Smooth muscle cell (in vitro differentiated cells): ENCODE results near the gene EIPR1. TPM values are rescaled to one million over a fixed set of nuclear protein-coding genes. Genes with fewer than 3 reads are reported as not detected.

Experiments
- DNase-seq: peaks from one replicate; lab custom pipeline; 2025; ENCODE audit not compliant: unreplicated experiment; lab: John Stamatoyannopoulos, UW
- H2AFZ ChIP-seq: fragments of 200-600 bp; sonication (generic); 2 replicates; pipeline ENCODE4 v1.6.0; 2016; ENCODE audit warnings: antibody characterized with exemption, low read depth, mild to moderate bottlenecking
- H3F3A ChIP-seq: fragments of 200-600 bp; sonication (generic); 2 replicates; pipeline ENCODE4 v1.6.0; 2017; ENCODE audit warnings: antibody characterized with exemption, low read depth
- H3K27ac ChIP-seq: fragments of 200-600 bp; sonication (generic); 2 replicates; pipeline ENCODE4 v1.5.1; 2016; ENCODE audit warnings: low read depth, mild to moderate bottlenecking
- H3K27me3 ChIP-seq: fragments of 200-600 bp; sonication (generic); 2 replicates; pipeline ENCODE4 v1.6.1; 2016; ENCODE audit warnings: low read depth, mild to moderate bottlenecking
- H3K36me3 ChIP-seq: fragments of 200-600 bp; sonication (generic); 2 replicates; pipeline ENCODE4 v1.5.1; 2016; ENCODE audit warnings: low read depth
- H3K4me1 ChIP-seq: fragments of 200-600 bp; sonication (generic); 2 replicates; pipeline ENCODE4 v1.5.1; 2016; ENCODE audit warnings: low read depth
- H3K4me2 ChIP-seq: fragments of 200-600 bp; sonication (generic); 2 replicates; pipeline ENCODE4 v1.6.0; 2016; ENCODE audit warnings: mild to moderate bottlenecking
- H3K4me3 ChIP-seq: fragments of 200-600 bp; sonication (generic); 2 replicates; pipeline ENCODE4 v1.5.1; 2016; ENCODE audit warnings: mild to moderate bottlenecking
- H3K79me2 ChIP-seq: fragments of 200-600 bp; sonication (generic); 2 replicates; pipeline ENCODE4 v1.6.0; 2016; ENCODE audit warnings: low read depth, mild to moderate bottlenecking
- H3K9ac ChIP-seq: fragments of 200-600 bp; sonication (generic); 2 replicates; pipeline ENCODE4 v1.6.0; 2016; ENCODE audit warnings: low read depth
- H3K9me3 ChIP-seq: fragments of 200-600 bp; sonication (generic); replicated peaks from 2 replicates; pipeline ENCODE4 v1.5.1; 2016; ENCODE audit warnings: low read depth
- H4K20me1 ChIP-seq: fragments of 200-600 bp; sonication (generic); 2 replicates; pipeline ENCODE4 v1.6.0; 2016; ENCODE audit warnings: low read depth
- CTCF ChIP-seq: fragments of 200-600 bp; sonication (generic); IDR thresholded peaks from 2 replicates; pipeline ENCODE4 v1.5.1; 2017; ENCODE audit warnings: borderline replicate concordance, mild to moderate bottlenecking, antibody characterized with exemption; ENCODE audit not compliant: insufficient read depth, poor library complexity, severe bottlenecking
- WGBS: methylation state at CpG from one replicate; pipeline ENCODE4 v1.1.7; 2016; ENCODE audit warnings: low lambda C conversion rate; 5-methylcytosine and 5-hydroxymethylcytosine counted together
- polyA plus RNA-seq: library from polyadenylated mRNA; unstranded; fragments of >200 nt; fragmentation: Nextera tagmentation; extraction: Ambion mirVana; gene quantifications from 2 replicates; pipeline ENCODE4 v1.2.1, GENCODE V29; 2016
- total RNA-seq: library from RNA; depleted of rRNA; stranded (reverse); fragments of >200 nt; gene quantifications from 2 replicates; pipeline ENCODE4 v1.2.3, GENCODE V29; 2014

Gene EIPR1
- total and polyA plus RNA-seq, 2 experiments from 2014 or later: 18.5 to 23.1 TPM

GRCh38 chr2:3168230-3168891, 209.3 kb downstream of the EIPR1 start:
- Histone ChIP-seq H3K4me3 (no peak overlapping the region), H2AFZ (no peak overlapping the region), H3K9ac (peak overlapping the region; percentile 70), H3K9me3 (no peaks in the 10 kb centered on the region), H4K20me1 (no peaks in the 10 kb centered on the region), H3F3A (peaks cover 10% of the 10 kb centered on the region), H3K4me2 (peak overlapping the region; percentile 55), H3K27me3 (no peaks in the 10 kb centered on the region), H3K36me3 (no peaks in the 10 kb centered on the region), H3K27ac (peak overlapping the region; percentile 94), H3K4me1 (peaks cover 6% of the 10 kb centered on the region), H3K79me2 (no peaks in the 10 kb centered on the region)
- WGBS: 15% methylated on average over 17 of the region's 17 CpGs
- DNase-seq: no peak
- TF ChIP-seq CTCF: no peak

- peaks cover 4% of the 10 kb centered on the region for H3F3A ChIP-seq
- H2AFZ ChIP-seq: no peak overlapping the region
- no peak for DNase-seq
- no peaks in the 10 kb centered on the region for H3K9me3 ChIP-seq
- no peak overlapping the region for H3K4me3 ChIP-seq
- no peaks in the 10 kb centered on the region for H4K20me1 ChIP-seq
- H3K27ac ChIP-seq: no peak overlapping the region
- no peak overlapping the region for H3K4me2 ChIP-seq
- no peak overlapping the region for H3K9ac ChIP-seq
- no peak for TF ChIP-seq CTCF
- H3K36me3 ChIP-seq: no peaks in the 10 kb centered on the region
- no peaks in the 10 kb centered on the region for H3K79me2 ChIP-seq
- WGBS: 96% methylated on average over 2 of the region's 2 CpGs
- H3K27me3 ChIP-seq: no peaks in the 10 kb centered on the region
- H3K4me1 ChIP-seq: no peaks in the 10 kb centered on the region
Observed at GRCh38 chr2:3163401-3163800, 214.2 kb downstream of the EIPR1 start.

GRCh38 chr2:3162442-3163077, 215.1 kb downstream of the EIPR1 start:
- Histone ChIP-seq H3K4me3 (no peak overlapping the region), H3K9me3 (no peaks in the 10 kb centered on the region), H3K36me3 (no peaks in the 10 kb centered on the region), H3K79me2 (no peaks in the 10 kb centered on the region), H3K9ac (no peak overlapping the region), H3K4me1 (no peaks in the 10 kb centered on the region), H3K27ac (no peak overlapping the region), H3K27me3 (no peaks in the 10 kb centered on the region), H4K20me1 (no peaks in the 10 kb centered on the region), H3F3A (no peaks in the 10 kb centered on the region), H3K4me2 (no peak overlapping the region), H2AFZ (no peak overlapping the region)
- DNase-seq: no peak
- WGBS: 91% methylated on average over 6 of the region's 6 CpGs
- no peak for TF ChIP-seq CTCF
